CD4-positive, CD25-positive, alpha-beta regulatory T cell (primary cell): ENCODE results near the gene PIK3AP1. TPM values are rescaled to one million over a fixed set of nuclear protein-coding genes. Genes with fewer than 3 reads are reported as not detected.

Source experiments
- polyA plus RNA-seq, 4 donors: library from polyadenylated mRNA; unstranded; fragments of 300-500 nt; fragmentation: Illumina TruSeq; gene quantifications; one replicate each; pipeline ENCODE4 v1.2.3, GENCODE V29; 2021
- total RNA-seq: library from RNA; stranded (reverse); gene quantifications from one replicate; pipeline ENCODE4 v1.2.3, GENCODE V29; 2022

The PIK3AP1 gene
- total and polyA plus RNA-seq, 5 donors from 2014 or later = 0.92 to 3.5 (median 1.7) TPM

Other genes with a start within 250 kb of the PIK3AP1 start
- gene TLL2, start 206.6 kb downstream of the PIK3AP1 start, total RNA-seq = not detected
- gene TLL2, start 206.6 kb downstream of the PIK3AP1 start, polyA plus RNA-seq = not detected
- gene TM9SF3, start 133.5 kb downstream of the PIK3AP1 start, total RNA-seq = 82.8 TPM
- 10 to 100 TPM; 59.9 to 71.0 (median 69.3) TPM for gene TM9SF3, start 133.5 kb downstream of the PIK3AP1 start, polyA plus RNA-seq
- 63.1 TPM for gene LCOR, start 111.8 kb upstream of the PIK3AP1 start, total RNA-seq
- 10 to 100 TPM; 12.7 to 17.7 (median 16.3) TPM for gene LCOR, start 111.8 kb upstream of the PIK3AP1 start, polyA plus RNA-seq